GM21825 (cell line): Measurements from ENCODE around the gene HTR3B.
"Not testable (repeated sequence)": the region's sequence is repeated elsewhere in the genome, so short reads cannot be mapped to it uniquely, and the experiment has no call there.

Experiments
- ATAC-seq: cut with Tn5 transposase; IDR thresholded peaks from one replicate; pipeline ENCODE4 v1.9.1; 2021; ENCODE audit warnings: mild to moderate bottlenecking, moderate library complexity; ENCODE audit not compliant: unreplicated experiment

The HTR3B gene

GRCh38 chr11:113904379-113905101 lies at the start of gene HTR3B:
Gene HTR3B (plus strand): TSS chr11:113904796. CDS start chr11:113904934, 138 bp downstream.
- ATAC-seq = no peak

- no peak for ATAC-seq
Measured at GRCh38 chr11:113855803-113856202, 48.8 kb upstream of the HTR3B start.

- no peak for ATAC-seq
Measured at GRCh38 chr11:113856966-113857759, 47.4 kb upstream of the HTR3B start.

GRCh38 chr11:113859665-113860064 lies 44.9 kb upstream of the HTR3B start:
- ATAC-seq = no peak

GRCh38 chr11:113862435-113862834 lies 42.2 kb upstream of the HTR3B start:
- ATAC-seq = no peak

- no peak for ATAC-seq
Measured at GRCh38 chr11:113864410-113864809, 40.2 kb upstream of the HTR3B start.

- ATAC-seq = no peak
Measured at GRCh38 chr11:113865873-113866272, 38.7 kb upstream of the HTR3B start.

GRCh38 chr11:113867843-113868503 lies 36.6 kb upstream of the HTR3B start:
- no peak for ATAC-seq

GRCh38 chr11:113871336-113871735 lies 33.3 kb upstream of the HTR3B start:
- no peak for ATAC-seq

GRCh38 chr11:113873236-113873626 lies 31.4 kb upstream of the HTR3B start:
- no peak for ATAC-seq

- ATAC-seq = no peak
Measured at GRCh38 chr11:113874096-113874495, 30.5 kb upstream of the HTR3B start.

GRCh38 chr11:113874581-113875233 lies 29.9 kb upstream of the HTR3B start:
- ATAC-seq = peak; percentile 36

- ATAC-seq = peak; percentile 82
Measured at GRCh38 chr11:113875234-113876073, 29.1 kb upstream of the HTR3B start, which contains the start of gene USP28. Gene USP28 (minus strand): TSS chr11:113875572. CDS start chr11:113875501, 71 bp downstream.

GRCh38 chr11:113876074-113876797 lies 28.4 kb upstream of the HTR3B start:
- ATAC-seq = no peak

GRCh38 chr11:113876798-113877669 lies 27.6 kb upstream of the HTR3B start:
- no peak for ATAC-seq

- no peak for ATAC-seq
Measured at GRCh38 chr11:113877670-113878055, 26.9 kb upstream of the HTR3B start.

GRCh38 chr11:113879446-113879845 lies 25.1 kb upstream of the HTR3B start:
- not testable (repeated sequence) for ATAC-seq

GRCh38 chr11:113880971-113881370 lies 23.6 kb upstream of the HTR3B start:
- no peak for ATAC-seq

GRCh38 chr11:113881856-113882255 lies 22.7 kb upstream of the HTR3B start:
- ATAC-seq = no peak
